GM10266 (cell line): ENCODE data around the gene WNT2B.
A peak's percentile ranks its signal among the peaks of the same experiment; 100 is the strongest.

Experiments
- DNase-seq: peaks from one replicate; pipeline ENCODE4 v3.0.0; 2012; ENCODE audit errors: extremely low spot score
- CTCF ChIP-seq: IDR thresholded peaks from 2 replicates; pipeline ENCODE4 v1.5.1; 2012; ENCODE audit warnings: mild to moderate bottlenecking, low read depth; ENCODE audit not compliant: control insufficient read depth, insufficient read depth; ENCODE audit errors: missing control alignments

The WNT2B gene

GRCh38 chr1:112505878-112506277, 2.9 kb upstream of the WNT2B start:
- DNase-seq: no peak
- no peak for TF ChIP-seq CTCF

- no peak for TF ChIP-seq CTCF
- DNase-seq: no peak
Observed at GRCh38 chr1:112506306-112506705, 2.5 kb upstream of the WNT2B start.

- no peak for DNase-seq
- TF ChIP-seq CTCF: no peak
Observed at GRCh38 chr1:112506731-112507130, 2.0 kb upstream of the WNT2B start.

GRCh38 chr1:112507336-112507735, 1.4 kb upstream of the WNT2B start:
- TF ChIP-seq CTCF: no peak
- no peak for DNase-seq

GRCh38 chr1:112507921-112508277, 866 bp upstream of the WNT2B start:
- DNase-seq: peak; percentile 59

GRCh38 chr1:112509005-112509659, 367 bp downstream of the WNT2B start:
- no peak for TF ChIP-seq CTCF
- peak; percentile 57 for DNase-seq

More at GRCh38 chr1:112507921-112508277, 866 bp upstream of the WNT2B start:
- TF ChIP-seq CTCF: no peak

- no peak for DNase-seq
- TF ChIP-seq CTCF: no peak
Observed at GRCh38 chr1:112509660-112510178, 954 bp downstream of the WNT2B start.
